GM19455 (cell line): ENCODE results near the gene PLA2G2C.

Experiments
- ATAC-seq: cut with Tn5 transposase; IDR thresholded peaks from one replicate; pipeline ENCODE4 v1.9.1; 2021; ENCODE audit not compliant: unreplicated experiment

The PLA2G2C gene

DNA sequence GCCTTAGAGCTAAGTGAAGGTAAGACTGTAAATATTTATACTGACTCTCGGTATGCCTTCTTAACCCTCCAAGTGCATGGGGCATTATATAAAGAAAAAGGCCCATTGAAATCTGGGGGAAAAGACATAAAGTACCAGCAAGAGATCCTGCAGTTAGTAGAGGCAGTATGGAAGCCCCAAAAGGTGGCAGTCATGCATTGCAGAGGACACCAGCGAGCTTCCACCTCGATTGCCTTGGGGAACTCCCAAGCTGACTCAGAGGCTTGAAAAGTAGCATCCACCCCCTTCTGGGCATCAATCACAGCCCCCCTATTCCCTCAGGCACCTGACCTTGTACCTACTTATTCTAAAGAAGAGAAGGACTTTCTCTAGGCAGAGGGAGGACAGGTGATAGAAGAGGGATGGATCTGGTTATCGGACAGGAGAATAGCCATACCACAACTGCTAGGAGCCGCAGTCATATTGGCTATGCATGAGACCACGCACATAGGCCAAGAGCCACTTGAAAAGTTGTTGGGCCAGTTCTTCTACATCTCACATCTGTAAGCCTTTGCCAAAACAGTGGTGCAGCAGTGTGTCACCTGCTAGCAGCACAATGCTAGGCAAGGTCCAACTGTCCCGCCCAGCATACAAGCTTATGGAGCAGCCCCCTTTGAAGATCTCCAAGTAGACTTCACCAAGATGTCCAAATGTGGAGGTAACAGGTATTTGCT, 27.8 kb downstream of the PLA2G2C start:
- no peak for ATAC-seq

DNA sequence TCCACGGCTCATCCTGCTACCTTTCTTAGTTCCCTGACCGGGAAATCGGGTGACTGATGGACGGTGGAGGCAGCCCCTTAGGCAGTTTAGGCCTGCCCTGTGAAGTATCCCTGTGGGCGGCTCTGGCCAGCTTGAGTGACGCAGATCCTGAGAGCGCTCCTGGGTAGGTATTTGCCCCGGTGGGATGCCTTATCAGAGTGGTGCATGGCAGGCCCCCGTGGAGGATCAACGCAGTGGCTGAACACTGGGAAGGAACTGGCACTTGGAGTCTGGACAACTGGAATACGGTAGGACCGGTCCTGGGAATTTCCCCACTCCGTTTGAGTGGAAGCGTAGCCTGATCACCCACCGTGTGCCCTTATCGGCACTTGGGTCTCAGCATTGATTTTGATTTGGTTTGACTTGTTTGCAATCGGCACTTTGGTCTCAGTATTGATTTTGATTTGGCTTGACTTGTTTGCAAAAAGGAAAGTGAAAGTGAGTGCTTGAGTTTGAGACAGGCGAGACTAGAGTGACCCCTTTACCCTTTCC, 32.0 kb downstream of the PLA2G2C start:
- ATAC-seq, result no peak

DNA sequence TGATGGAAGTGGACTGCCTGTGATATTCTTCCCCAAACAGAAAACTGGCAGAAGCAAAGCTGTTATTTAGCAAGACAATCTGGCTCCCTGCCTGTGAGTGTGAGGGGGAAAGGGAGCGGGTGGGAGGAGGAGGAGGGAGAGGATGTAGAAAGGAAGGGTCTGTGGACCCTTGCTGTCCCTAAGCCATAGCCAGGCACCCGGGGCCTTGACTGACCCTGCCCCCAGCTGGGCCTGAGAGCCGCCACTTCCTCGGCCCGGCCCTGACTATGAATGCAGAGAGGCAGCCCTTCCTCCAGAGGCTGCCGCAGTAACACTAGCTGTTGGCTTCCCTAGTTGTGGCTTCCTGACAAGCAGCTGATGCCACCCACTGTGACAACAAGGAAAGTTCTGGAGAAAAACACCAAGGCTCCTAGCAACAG, 33.3 kb downstream of the PLA2G2C start:
- no peak for ATAC-seq

DNA sequence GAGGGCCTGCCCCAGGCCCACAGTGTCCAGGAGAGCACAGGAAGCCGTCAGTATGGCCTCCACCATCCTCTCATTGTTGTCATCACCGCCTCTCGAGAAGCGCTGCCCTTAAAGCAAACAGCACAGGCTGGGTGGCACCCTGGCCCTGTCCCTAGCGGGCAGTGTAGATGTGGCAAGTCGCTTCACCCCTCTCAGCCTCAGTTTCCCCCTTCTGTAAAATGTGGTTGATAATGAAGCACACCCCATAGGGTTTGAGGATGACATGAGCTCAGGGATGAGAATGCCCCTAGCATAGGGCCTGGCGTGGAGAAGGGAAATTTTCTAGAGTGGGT, 33.8 kb downstream of the PLA2G2C start:
- no peak for ATAC-seq

DNA sequence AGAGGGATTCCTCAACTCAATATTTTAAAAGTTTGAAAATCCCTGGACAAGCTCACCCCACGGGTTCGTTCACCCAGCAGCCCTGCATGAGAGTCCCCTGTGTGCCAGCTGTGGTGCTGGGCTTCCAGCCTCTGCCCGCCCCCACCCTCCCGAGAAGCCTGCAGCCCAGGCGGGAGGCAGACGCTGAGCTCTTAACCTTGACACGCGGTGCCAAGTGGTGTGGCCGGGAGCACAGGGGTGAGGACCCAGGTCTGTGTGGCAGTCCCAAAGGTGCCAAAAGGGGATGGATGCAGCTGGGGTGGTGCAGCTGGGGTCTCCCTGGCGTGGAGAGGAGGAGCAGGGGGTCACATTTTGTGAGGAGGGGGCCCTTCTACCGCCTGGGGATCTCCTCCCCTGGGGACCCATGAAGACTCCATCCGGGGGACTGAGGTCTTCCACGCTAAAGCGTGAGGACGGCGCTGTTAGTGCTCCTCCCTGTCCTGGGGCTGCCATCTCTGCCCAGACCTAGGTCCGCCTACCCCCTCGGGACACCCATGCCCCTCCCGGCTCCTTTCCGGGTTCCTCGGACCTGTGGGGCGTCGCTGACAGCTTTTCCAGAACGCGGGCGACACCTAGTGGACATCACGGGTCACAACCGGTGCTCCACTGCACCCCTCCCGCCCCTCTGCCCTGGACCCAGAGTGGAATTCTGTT, 34.3 kb downstream of the PLA2G2C start:
- ATAC-seq, result no peak

DNA sequence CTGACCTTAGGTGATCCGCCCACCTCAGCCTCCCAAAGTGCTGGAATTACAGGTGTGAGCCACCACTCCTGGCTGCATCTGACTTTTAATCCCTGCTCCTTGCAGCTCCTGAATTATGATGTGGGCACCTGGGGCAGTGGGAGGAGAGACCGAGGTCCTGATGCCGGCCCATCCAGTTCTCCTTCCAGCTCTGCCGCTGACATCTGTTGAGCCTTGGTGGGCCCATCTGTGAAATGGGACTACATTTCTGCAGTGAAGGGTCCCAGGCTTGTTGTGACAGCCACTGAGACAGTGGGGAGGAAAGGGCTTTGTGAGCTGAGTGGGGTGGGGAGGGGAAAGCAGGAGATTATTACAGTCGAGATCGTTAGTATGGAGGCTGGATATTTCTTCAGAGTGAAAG, 35.3 kb downstream of the PLA2G2C start:
- no peak for ATAC-seq

DNA sequence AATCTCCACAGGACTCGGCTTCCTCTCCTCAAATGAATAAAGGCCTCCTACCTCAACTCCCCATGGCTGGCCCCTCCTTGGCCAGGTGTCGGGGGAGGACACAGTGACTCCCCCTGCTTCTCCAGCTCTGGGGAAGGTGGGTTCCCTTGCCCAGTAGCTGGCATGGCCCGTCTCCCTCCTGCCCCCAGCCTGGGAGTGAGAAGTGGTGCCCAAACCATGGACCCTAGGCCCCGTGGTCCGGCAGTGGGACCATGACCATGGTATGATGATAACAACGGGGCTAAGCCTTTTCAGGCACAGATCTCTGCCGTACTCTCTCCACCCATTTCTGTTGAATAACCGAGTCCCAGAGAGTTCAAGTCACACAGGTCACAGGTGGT, 36.0 kb downstream of the PLA2G2C start:
- no peak for ATAC-seq

DNA sequence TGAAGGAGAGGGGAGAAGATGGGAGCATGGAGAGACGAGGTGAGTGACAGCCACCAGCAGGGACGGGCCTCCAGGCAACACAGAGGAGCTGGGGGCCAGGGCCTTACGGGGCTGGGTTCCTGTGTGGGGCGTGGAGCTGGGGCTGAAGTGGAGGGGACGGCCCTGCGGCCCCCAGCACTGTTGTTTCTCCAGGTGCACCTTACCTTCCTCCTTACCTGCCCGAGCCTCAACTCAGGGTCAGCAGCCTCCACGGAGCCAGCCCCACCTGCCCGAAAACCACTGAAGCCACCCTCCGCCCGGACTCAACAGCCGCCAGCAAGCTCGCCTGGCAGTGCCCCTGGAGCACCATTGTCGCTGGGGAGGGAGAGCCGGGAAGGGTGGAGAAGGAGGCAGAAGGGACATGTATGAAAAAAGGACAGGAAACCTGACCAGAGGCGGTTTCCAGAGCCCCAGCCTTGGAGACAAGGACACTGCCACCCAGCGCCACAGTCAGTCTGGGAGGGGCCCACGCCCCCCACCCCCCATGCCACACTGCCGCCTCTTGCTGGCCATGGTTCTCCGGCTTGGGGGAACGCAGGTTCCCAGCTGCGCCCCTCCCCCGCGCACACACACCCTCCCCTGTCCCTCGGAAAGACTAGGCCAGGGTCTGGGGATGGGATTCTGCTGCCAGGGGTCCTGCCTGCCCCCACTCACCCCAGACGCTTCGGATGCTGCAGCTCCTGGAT, 36.6 kb downstream of the PLA2G2C start:
- ATAC-seq, result no peak

DNA sequence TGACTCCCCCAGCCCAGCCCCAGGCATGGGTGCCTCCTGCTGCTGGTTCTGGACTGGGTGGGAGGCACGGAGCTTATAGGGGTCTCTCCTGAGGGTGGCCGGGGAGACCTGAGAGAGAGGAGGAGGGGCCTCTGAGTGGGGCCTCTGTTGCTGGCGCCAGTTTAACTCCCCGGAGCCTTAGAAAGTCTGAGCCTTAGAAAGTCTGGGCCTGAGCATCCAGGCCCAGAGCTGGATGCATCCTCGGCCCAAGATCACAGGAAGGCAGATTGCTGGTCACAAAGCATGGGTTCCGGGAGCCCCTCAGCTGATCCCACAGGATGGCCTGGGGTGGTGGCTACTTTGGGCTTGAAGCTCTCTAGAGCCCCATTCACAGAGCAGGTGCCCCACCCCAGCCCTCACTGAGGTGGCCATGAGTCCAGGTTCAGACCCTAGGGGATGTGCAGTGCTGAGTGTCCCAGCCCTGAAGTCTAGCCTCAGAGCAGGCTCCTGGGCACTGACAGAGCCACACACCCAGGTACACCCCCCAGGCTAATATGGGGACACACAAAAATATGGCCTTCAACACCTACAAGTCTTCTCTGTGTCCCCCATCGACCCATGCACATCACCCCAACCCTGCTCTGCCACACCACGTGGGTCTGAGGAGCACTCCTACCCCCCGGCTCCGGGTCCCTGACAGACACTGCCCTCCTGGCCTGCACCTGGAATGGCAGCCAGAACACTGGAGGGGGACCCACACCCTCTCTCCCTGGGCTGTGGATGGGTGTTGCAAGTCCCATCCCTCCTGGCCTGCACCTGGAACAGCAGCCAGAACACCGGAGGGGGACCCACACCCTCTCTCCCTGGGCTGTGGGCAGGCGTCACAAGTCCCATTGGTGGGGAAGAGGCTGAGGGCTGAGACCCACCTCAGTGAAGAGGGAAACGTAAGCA, 37.5 kb downstream of the PLA2G2C start:
- ATAC-seq, result no peak

DNA sequence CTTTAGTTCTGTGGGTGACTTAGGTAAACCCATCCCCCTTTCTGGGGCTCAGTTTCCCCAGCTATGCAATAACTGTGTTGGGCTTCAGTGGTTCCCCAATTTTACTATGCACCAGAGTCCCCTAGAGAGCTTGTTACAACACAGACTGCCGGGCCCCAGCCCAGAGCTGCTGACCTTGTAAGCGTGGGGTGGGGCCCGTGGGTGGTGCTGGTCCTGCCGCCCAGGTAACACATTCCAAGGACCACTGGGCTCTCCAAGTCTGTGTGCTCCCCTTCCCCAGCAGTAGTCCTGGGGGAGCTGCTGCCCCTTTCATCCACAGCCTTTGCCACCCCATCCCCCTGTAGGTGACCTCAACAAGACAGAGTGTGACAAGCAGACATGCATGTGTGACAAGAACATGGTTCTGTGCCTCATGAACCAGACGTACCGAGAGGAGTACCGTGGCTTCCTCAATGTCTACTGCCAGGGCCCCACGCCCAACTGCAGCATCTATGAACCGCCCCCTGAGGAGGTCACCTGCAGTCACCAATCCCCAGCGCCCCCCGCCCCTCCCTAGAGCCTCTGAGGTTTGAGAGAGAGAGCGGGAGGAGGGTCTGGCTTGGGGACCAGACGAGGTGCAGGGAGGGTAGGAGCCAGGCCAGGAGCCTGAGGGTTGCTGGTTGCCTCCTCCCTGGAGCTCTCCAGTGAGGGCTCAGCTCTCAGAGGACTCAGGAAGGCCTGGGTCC, 38.3 kb downstream of the PLA2G2C start:
- no peak for ATAC-seq

DNA sequence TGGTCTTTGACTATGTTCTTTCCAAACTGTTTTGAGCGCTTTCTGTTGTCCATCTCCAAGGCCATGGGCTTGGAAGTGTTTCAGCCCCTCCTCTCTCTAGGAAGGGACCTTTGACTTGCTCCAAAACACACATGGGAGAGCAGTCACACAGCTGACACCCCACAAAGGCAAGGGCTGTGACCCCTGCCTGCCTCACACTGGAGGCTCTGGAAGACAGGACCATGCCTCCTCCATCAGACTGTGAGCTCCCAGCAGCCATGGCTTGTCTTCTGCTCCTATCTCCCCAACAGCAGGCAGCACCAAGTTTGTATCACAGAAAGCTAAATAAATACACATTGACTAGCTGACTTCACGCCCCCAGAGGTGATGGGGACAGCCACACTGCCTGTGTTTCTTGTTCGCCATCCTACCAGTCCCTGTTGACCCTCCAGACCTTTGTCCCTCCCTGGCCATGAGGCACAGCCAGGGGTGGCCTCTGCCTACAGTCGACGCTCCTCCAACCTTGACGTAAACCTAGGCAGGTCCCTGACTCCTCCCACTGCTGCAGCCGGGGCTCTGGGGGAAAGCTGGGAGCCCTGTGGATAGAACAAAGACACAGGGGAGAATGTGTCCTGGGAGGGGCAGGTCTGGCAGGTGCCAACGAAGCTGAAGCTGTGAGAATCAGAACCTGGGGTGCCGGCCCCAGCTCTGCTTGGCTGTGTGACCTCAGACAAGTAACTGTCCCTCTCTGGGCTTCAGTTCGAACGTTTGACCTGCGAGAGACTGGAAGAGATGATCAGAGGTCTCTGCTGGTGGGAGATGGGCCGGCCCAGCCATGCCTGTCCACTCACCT, 42.4 kb downstream of the PLA2G2C start:
- ATAC-seq, result no peak

DNA sequence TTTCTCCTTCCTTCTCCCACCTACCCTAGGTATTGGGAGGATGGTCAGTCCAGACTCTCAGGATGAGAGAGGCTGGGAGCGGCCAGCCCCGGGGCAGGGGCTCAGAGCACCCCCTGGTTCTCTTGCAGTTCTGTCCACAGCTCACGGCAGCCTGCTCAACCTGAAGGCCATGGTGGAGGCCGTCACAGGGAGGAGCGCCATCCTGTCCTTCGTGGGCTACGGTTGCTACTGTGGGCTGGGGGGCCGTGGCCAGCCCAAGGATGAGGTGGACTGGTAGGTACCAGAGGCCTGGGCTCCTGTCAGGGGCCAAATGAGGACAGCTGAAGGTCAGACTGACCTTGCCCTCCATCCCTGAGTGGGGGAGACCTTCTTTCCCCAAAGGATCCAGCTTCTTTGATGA, 43.0 kb downstream of the PLA2G2C start:
- ATAC-seq, result no peak

DNA sequence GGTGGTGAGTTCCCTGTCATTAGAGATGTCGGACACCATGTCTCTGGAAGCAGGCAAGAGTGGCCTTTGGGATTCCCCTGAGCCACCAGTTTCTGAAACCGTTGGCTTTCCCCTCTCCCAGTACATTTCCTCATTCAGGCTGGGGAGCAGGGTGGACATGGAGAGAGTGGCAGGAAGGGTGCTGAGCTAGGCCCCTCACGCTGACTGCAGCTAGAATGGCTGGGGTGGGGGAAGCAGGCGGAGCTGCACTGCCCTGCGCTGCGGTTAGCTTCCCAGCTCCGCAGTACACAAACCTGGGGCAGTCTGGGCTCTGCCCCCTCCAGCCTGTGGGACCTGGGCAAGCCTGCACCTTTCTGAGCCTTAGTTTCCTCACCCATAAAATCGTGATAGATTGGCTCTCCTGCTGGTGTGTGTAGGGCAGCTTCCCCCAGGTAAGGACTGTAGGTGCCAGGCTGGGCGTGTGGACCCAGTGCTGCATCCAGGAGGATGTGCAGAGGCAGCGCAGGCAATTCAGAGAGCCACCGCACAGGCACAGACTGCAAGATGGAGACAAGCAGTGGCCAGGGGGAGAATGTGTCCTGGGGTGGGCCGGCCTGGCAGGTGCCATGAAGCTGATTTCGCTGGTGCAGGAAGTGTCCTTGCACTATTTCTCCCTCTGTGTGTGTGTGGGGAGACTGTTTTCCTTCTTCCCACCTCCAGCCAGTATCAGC, 44.2 kb downstream of the PLA2G2C start:
- no peak for ATAC-seq

DNA sequence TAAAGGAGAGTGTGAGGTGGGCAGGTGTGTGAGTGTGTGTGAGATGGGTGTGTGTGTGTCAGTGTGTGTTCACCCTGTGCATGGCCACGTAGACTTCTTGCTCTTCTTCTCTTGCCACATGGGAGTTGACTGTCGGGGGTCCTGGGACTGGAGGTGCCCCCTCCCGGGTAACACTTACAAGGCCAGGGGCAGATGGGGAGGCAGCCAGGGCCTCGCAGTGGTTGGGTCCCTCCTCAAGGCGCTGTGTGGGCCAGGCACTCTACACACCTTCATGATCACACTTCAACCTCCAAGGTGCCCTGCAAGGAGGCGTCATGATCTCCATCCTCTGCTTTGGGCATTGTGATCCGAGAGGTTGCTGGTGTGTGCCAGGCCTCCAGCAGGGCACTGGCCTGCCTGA, 44.9 kb downstream of the PLA2G2C start:
- ATAC-seq, result no peak

DNA sequence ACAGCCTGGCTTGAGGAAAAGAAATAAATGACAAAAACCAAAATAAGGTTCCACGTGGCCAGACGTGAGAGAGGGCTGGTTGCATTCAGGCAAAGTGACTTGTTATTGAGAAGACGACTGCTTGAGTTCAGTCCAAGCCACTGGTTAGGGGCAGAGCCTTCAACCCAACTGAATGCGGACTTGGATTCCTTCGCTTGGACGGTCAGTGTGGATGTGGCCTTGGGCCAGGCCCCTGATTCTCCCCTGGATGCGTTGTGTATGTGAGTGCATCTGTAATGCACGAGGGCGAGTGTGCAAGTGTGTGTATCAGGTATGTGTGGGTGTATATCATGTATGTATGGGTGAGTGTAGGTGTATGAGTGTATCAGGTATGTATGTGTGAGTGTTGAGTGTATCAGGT, 45.3 kb downstream of the PLA2G2C start:
- ATAC-seq, result no peak

DNA sequence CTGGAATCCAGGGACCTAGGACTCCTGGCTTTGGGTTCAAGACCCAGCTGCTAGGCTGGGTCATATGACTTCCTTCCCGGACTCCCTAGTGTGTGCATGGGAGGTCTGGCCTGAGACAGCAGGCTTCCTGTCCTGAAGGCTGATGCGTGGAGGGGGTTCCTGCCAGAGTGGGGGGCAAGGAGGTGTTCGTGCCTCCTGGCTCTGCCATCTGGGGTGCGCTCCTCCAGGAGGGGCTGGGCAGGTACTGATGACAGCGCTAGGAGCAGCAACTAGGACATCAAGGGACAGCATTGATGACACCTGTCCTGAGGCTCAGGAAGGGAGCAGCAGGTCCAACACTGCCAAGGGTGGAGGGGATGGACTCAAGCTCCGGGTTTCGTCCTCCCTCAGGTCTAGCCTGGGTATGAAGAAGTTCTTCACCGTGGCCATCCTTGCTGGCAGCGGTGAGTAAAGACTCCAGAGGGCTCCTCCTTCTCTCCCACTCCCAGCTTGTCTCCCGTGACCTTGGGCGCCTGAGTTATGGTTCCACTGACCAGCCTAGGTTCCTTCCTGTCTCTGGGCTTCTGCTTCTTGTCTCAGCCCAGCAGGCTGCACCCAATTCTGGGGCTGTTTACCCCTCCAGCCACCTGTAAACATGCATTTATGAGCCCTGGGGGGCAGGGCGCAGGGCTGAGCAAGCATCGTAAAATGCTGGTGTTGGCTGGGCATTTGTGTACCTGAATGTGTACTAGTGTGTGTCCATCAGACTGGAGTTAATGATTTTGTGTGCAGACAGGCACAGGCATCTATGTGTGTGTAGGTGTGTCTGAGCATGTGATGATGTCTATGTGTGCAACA, 46.3 kb downstream of the PLA2G2C start:
- no peak for ATAC-seq

DNA sequence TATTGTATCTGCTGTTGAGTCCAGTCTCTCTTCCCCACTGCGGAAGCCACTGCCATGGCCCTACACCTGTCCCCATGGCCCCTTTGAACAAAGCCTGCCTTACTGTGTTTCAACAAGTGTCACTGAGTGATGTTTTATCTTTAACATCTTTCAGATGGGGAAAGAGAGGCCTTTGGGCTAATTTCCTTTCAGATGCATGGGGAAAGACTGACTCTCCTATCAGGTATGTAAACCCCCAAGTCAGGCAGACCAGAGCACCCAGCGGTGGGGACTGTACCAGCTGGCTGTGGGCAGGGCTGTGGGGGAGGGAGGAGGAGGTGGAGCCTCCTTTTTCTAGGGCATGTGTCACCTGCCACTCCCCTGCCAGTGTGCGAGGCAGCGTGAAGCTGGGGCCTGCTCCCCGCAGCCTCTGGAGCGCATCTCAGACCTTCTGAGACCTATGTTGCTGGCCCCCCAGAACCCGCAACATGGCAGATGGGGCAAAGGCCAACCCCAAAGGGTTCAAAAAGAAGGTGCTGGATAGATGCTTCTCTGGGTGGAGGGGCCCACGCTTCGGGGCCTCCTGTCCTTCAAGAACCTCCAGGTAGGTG, 47.3 kb downstream of the PLA2G2C start, which contains the start of gene PLA2G2F:
Gene PLA2G2F (plus strand): TSS at position 363 of the 590 bp plus-strand sequence. CDS start 105 bp downstream, at position 468.
- ATAC-seq, result no peak
